K562 (cell line): ENCODE measurements around the gene RPS6KA6. TPM values are rescaled to one million over a fixed set of nuclear protein-coding genes. Genes with fewer than 3 reads are reported as not detected.

Experiments used
- ATAC-seq: fragments of 200-7000 bp; cut with Tn5 transposase; 3 replicates; pipeline ENCODE4 v1.9.1; 2020; ENCODE audit warnings: moderate library complexity
- BruUV-seq: library from RNA; stranded (reverse); fragments of 400-500 nt; replicated peaks from 2 replicates; lab custom pipeline; 2021; lab: Mats Ljungman, UMichigan
- CTCF ChIA-PET: fragments of 300-600 bp; formaldehyde crosslinking; extraction: SDS; loops from one replicate; lab custom pipeline; 2021; ENCODE audit warnings: low intra/inter-chr PET ratio; lab: Yijun Ruan, JAX
- POLR2A ChIA-PET: fragments of 300-600, 350-650 bp; sonication (Branson Sonifier 250); formaldehyde crosslinking; extraction: SDS; loops from one replicate; lab custom pipeline; 2021; ENCODE audit warnings: antibody characterized with exemption, inconsistent platforms; lab: Yijun Ruan, JAX
- DNase-seq, 4 experiments: peaks; one replicate each; pipeline versions ENCODE4 v3.0.0 to v3.0.0-alpha.2; 2011 to 2018; ENCODE audit warnings: low spot score in 3 of 4, mixed read lengths in 3 of 4; ENCODE audit errors: extremely low read depth in 1 of 4
- FAIRE-seq: peaks from 2 replicates; lab custom pipeline; 2011; peaks lifted over from hg19 to GRCh38; lab: Jason Lieb, UNC
- H2AFZ ChIP-seq: 2 replicates; pipeline ENCODE4 v1.6.0; 2011; ENCODE audit warnings: low read depth, low read length, control low read depth, inconsistent platforms
- H3K27ac ChIP-seq: fragments of 200-600 bp; 3 replicates; pipeline ENCODE4 v1.8.0; 2011; ENCODE audit warnings: low read depth, mild to moderate bottlenecking, control low read depth, inconsistent platforms, low read length, moderate library complexity, mixed read lengths; ENCODE audit errors: extremely low read depth
- H3K27me3 ChIP-seq, 2 experiments: fragments of 300-600 bp in 1 of 2; 2 replicates in 1 of 2; 3 replicates in 1 of 2; pipeline versions ENCODE4 v1.6.0 to v1.8.0; 2011; ENCODE audit warnings: inconsistent platforms in 2 of 2, low read length in 2 of 2, mild to moderate bottlenecking in 1 of 2, mixed read lengths in 1 of 2, moderate library complexity in 1 of 2; ENCODE audit not compliant: control insufficient read depth in 2 of 2, insufficient read depth in 2 of 2
- H3K36me3 ChIP-seq: fragments of 300-600 bp; 3 replicates; pipeline ENCODE4 v1.8.0; 2011; ENCODE audit warnings: mild to moderate bottlenecking, low read length, inconsistent platforms; ENCODE audit not compliant: control insufficient read depth, insufficient read depth
- H3K4me1 ChIP-seq, 2 experiments: fragments of 200-600 bp in 1 of 2; replicated peaks in 1 of 2; 2 replicates in 1 of 2; 3 replicates in 1 of 2; pipeline versions ENCODE4 v1.5.1 to v1.8.0; 2011; ENCODE audit warnings: inconsistent platforms in 2 of 2, low read length in 2 of 2, mild to moderate bottlenecking in 1 of 2, mixed read lengths in 1 of 2, moderate library complexity in 1 of 2; ENCODE audit not compliant: control insufficient read depth in 2 of 2, insufficient read depth in 2 of 2
- H3K4me2 ChIP-seq: 2 replicates; pipeline ENCODE4 v1.6.1; 2011; ENCODE audit warnings: low read length, control low read depth, inconsistent platforms, mixed read lengths; ENCODE audit not compliant: insufficient read depth
- H3K4me3 ChIP-seq: fragments of 200-600 bp; sonication (generic), shearing (Covaris generic); 2 replicates; pipeline ENCODE4 v1.5.1; 2016; ENCODE audit warnings: control low read depth, inconsistent platforms
- H3K79me2 ChIP-seq: fragments of 200-600 bp; 3 replicates; pipeline ENCODE4 v1.8.0; 2011; ENCODE audit warnings: low read length, inconsistent platforms; ENCODE audit not compliant: control insufficient read depth, insufficient read depth
- H3K9ac ChIP-seq, 2 experiments: 2 replicates each; pipeline versions ENCODE4 v1.6.0 to v1.6.1; 2011; ENCODE audit warnings: low read depth in 2 of 2, low read length in 2 of 2, control low read depth in 1 of 2, inconsistent platforms in 1 of 2, mild to moderate bottlenecking in 1 of 2, mixed read lengths in 1 of 2; ENCODE audit not compliant: insufficient read depth in 1 of 2
- H3K9me1 ChIP-seq: one replicate; pipeline ENCODE4 v1.6.0; 2011; ENCODE audit warnings: inconsistent platforms, mild to moderate bottlenecking, low read length, moderate library complexity; ENCODE audit not compliant: control insufficient read depth, insufficient read depth
- H3K9me3 ChIP-seq: replicated peaks from 2 replicates; pipeline ENCODE4 v1.5.1; 2011; ENCODE audit warnings: low read depth, low read length, inconsistent platforms; ENCODE audit not compliant: control insufficient read depth, insufficient read depth
- H4K20me1 ChIP-seq: replicated peaks from 2 replicates; pipeline ENCODE4 v1.6.1; 2011; ENCODE audit warnings: low read length, inconsistent platforms, mixed read lengths; ENCODE audit not compliant: control insufficient read depth, insufficient read depth
- CHD7 ChIP-seq: fragments of 200-600 bp; sonication (generic); IDR thresholded peaks from one replicate; pipeline ENCODE4 v1.6.1; 2012; ENCODE audit warnings: mild to moderate bottlenecking, low read depth, low read length, inconsistent platforms
- HINFP ChIP-seq: fragments of 450-650 bp; conservative IDR thresholded peaks from 2 replicates; pipeline ENCODE4 v1.6.1; 2016; ENCODE audit warnings: missing genetic modification characterization, low read depth, mild to moderate bottlenecking, control low read depth, missing compliant biosample characterization
- THRAP3 ChIP-seq: fragments of 450-650 bp; IDR thresholded peaks from 2 replicates; pipeline ENCODE4 v1.6.1; 2016; ENCODE audit warnings: mild to moderate bottlenecking, inconsistent platforms, borderline replicate concordance
- ZNF398 ChIP-seq: fragments of 250-450 bp; sonication (Bioruptor Pico); IDR thresholded peaks from 2 replicates; pipeline ENCODE4 v1.8.0; 2021; ENCODE audit warnings: moderate library complexity, mild to moderate bottlenecking, inconsistent platforms
- WGBS: fragments of 100-300 bp; shearing (Covaris generic); methylation state at CpG from one replicate; pipeline ENCODE4 v1.1.6; 2016; ENCODE audit warnings: low coverage, mixed read lengths; ENCODE audit not compliant: insufficient coverage; ENCODE audit errors: missing lambda C conversion rate; 5-methylcytosine and 5-hydroxymethylcytosine counted together
- in situ Hi-C: fragments of 300-500 bp; cut with MboI; formaldehyde crosslinking; loops from 4 replicates; pipeline ENCODE4 v1.15.0; 2018; ENCODE audit warnings: inconsistent platforms, mixed read lengths
- intact Hi-C: fragments of 100-400 bp; cut with micrococcal nuclease; formaldehyde crosslinking; loops from 2 replicates; pipeline ENCODE4 v1.14.2; 2022
- polyA plus RNA-seq, 8 experiments: library from polyadenylated mRNA; depleted of rRNA in 4 of 8; stranded (reverse) in 5 of 8; unstranded in 3 of 8; fragments of >200 nt; fragmentation: Nextera tagmentation in 2 of 8; fragmentation: Illumina TruSeq in 1 of 8; extraction: Ambion mirVana in 2 of 8; extraction: Trizol in 1 of 8; gene quantifications; 2 replicates each; pipeline versions ENCODE4 v1.2.1 to v1.2.3, GENCODE V29; 2011 to 2014; ENCODE audit warnings: inconsistent platforms in 1 of 8, missing spikeins in 1 of 8
- total RNA-seq, 7 experiments: library from RNA; depleted of rRNA in 6 of 7; stranded (reverse); fragments of >200 nt in 6 of 7; fragmentation: Illumina TruSeq in 2 of 7; extraction: Trizol in 2 of 7; gene quantifications; 2 replicates each; pipeline versions ENCODE4 v1.2.1 to v1.2.3, GENCODE V29; 2011 to 2021; ENCODE audit warnings: low replicate concordance in 1 of 7

RPS6KA6 gene
- total and polyA plus RNA-seq, 9 of the 15 experiments (the other 6 are each of a cell fraction or from before 2014, with no cell fraction given) = 0.11 TPM; not detected in 8

- ChIA-PET POLR2A (no interaction called here), CTCF (interaction anchor here (0.6 kb wide), 1 partner anchor 7 kb away, joined by 3 read pairs; no protein-coding TSS in a partner anchor)
- Histone ChIP-seq H3K4me3 (no peak overlapping the region), H3K9ac (no peak overlapping the region), H3K27ac (no peak overlapping the region), H3K9me1 (no peaks in the 10 kb centered on the region), H3K27me3 (no peaks in the 10 kb centered on the region), H4K20me1 (no peaks in the 10 kb centered on the region), H2AFZ (no peak overlapping the region), H3K9me3 (no peaks in the 10 kb centered on the region), H3K79me2 (no peaks in the 10 kb centered on the region), H3K4me2 (no peak overlapping the region), H3K4me1 (no peaks in the 10 kb centered on the region), H3K36me3 (no peaks in the 10 kb centered on the region)
- no peak for ATAC-seq
- BruUV-seq = no TSS peak
- intact Hi-C loops = no loop called here
- no peak for FAIRE-seq
- WGBS = 0% methylated on average over 5 of the region's 5 CpGs
- DNase-seq = no peak
- in situ Hi-C loops = no loop called here
- TF ChIP-seq HINFP (tag) = no peak
- TF ChIP-seq CHD7 = no peak
- TF ChIP-seq THRAP3 = no peak
- no peak for TF ChIP-seq ZNF398 (CRISPR knock-in tag)
Observed at GRCh38 chrX:84108584-84108983, 79.4 kb downstream of the RPS6KA6 start.
